Endodermal cell (in vitro differentiated cells): ENCODE data around the gene SLC5A2. TPM values are rescaled to one million over a fixed set of nuclear protein-coding genes. Genes with fewer than 3 reads are reported as not detected.

Experiments used
- DNase-seq: peaks from one replicate; pipeline ENCODE4 v3.0.0-alpha.2; 2017
- H3K27ac ChIP-seq: 2 replicates; pipeline ENCODE4 v1.5.1; 2013; ENCODE audit warnings: mild to moderate bottlenecking, low read depth, low read length, moderate library complexity
- H3K27me3 ChIP-seq: 2 replicates; pipeline ENCODE4 v1.6.1; 2013; ENCODE audit warnings: mild to moderate bottlenecking, low read length, moderate library complexity; ENCODE audit not compliant: insufficient read depth, control insufficient read depth, poor library complexity, severe bottlenecking
- H3K36me3 ChIP-seq: 2 replicates; pipeline ENCODE4 v1.7.0; 2013; ENCODE audit warnings: mild to moderate bottlenecking, low read length, moderate library complexity; ENCODE audit not compliant: control insufficient read depth, insufficient read depth
- H3K4me1 ChIP-seq: one replicate; pipeline ENCODE4 v1.7.0; 2013; ENCODE audit warnings: low read length; ENCODE audit not compliant: control insufficient read depth, insufficient read depth
- H3K4me3 ChIP-seq: 2 replicates; pipeline ENCODE4 v1.5.1; 2013; ENCODE audit warnings: mild to moderate bottlenecking, low read length, moderate library complexity
- H3K9ac ChIP-seq: 2 replicates; pipeline ENCODE4 v1.6.1; 2013; ENCODE audit warnings: mild to moderate bottlenecking, low read length, moderate library complexity; ENCODE audit not compliant: poor library complexity, severe bottlenecking; ENCODE audit errors: extremely low read depth
- H3K9me3 ChIP-seq: 2 replicates; pipeline ENCODE4 v1.6.1; 2013; ENCODE audit warnings: mild to moderate bottlenecking, low read length, moderate library complexity; ENCODE audit not compliant: control insufficient read depth
- H3K27ac Mint-ChIP-seq: 2 replicates; pipeline ENCODE4 v1.8.0; 2020; ENCODE audit warnings: mixed read lengths
- H3K27me3 Mint-ChIP-seq: 2 replicates; pipeline ENCODE4 v1.8.0; 2021; ENCODE audit warnings: mild to moderate bottlenecking, mixed read lengths; ENCODE audit not compliant: insufficient read depth
- H3K36me3 Mint-ChIP-seq: 2 replicates; pipeline ENCODE4 v1.8.0; 2020; ENCODE audit warnings: low read depth, mixed read lengths
- H3K4me1 Mint-ChIP-seq: 2 replicates; pipeline ENCODE4 v1.8.0; 2020; ENCODE audit warnings: mixed read lengths
- H3K4me3 Mint-ChIP-seq: 2 replicates; pipeline ENCODE4 v1.8.0; 2020; ENCODE audit warnings: mild to moderate bottlenecking, moderate library complexity, mixed read lengths
- H3K9me3 Mint-ChIP-seq: 2 replicates; pipeline ENCODE4 v1.8.0; 2020; ENCODE audit warnings: mild to moderate bottlenecking, mixed read lengths
- WGBS, 2 experiments: methylation state at CpG; one replicate each; pipeline versions ENCODE4 v1.1.5 to v1.1.7; 2013; ENCODE audit warnings: missing lambda C conversion rate in 2 of 2, mixed read lengths in 1 of 2; ENCODE audit not compliant: insufficient coverage in 1 of 2, insufficient read length in 1 of 2; 5-methylcytosine and 5-hydroxymethylcytosine counted together
- total RNA-seq, 2 donors: library from RNA; stranded (reverse); fragmentation: NEBNext Ultra II Directional in 1 of 2; extraction: Animal tissue kit (Norgen Biotek cat#: 25700) in 1 of 2; gene quantifications; 2 replicates in 1 of 2; 3 replicates in 1 of 2; pipeline ENCODE4 v1.2.1, GENCODE V29; 2021
- TF ChIP-seq, protein P1 (sequence below): fragments of 200-600 bp; sonication (generic); conservative IDR thresholded peaks from 2 replicates; pipeline ENCODE4 v1.5.0; 2021; ENCODE audit warnings: antibody characterized with exemption, mild to moderate bottlenecking

Gene SLC5A2
- total RNA-seq, 2 donors from 2014 or later, result 0.22 to 0.24 TPM

DNA sequence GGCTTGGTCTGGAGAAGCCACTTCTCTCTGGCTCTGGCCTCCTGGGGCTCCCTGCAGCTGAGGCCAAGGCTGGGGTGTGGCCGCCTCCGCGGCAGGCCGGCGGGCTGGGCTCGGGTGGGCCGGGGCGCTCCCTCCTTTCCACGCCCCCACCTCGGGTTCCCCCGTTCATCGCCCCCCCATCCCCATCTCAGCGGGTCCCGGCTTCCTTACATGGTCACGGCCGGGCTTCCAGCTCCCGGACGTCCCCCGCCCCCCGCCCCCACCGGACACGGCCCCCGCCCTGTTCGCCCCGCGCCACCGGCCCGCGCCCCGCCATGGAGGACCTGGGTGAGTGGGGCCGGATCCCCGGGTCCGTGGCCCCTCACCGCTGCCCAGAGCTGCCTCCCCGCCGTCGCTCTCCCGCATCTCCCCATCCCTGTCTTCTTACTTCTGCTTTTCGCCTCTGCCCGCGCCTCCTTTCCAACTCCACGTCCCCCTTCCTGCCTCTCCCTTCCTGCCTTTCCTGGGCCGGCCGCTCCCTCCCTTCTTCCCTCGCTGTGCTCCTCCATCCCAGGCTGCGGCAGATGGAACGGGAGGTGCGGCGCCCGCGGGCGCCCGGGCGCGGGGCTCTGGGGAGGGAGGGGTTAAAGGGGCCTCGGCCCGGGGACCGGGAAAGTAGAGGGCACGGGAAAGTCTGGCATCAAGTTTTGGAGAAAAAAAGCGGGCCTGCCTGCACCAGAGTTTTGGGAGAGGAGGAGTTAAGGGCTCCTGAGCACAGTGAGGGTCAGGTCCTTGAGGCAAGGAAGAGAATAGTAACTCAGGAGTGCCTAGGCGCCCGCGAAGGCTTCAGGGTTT, 10.8 kb upstream of the SLC5A2 start, which contains the start of gene TGFB1I1:
Gene TGFB1I1, plus strand, starts transcription at position 278 of the 834 bp plus-strand sequence. Its CDS starts 37 bp downstream, at position 315.
- Mint-ChIP-seq H3K27ac (no peak within 1 kb of the TSS), H3K4me1 (peaks cover 12% of the 10 kb centered on the region), H3K9me3 (no peaks in the 10 kb centered on the region), H3K36me3 (peaks cover 12% of the 10 kb centered on the region), H3K4me3 (peak within 1 kb of the TSS; percentile 66), H3K27me3 (peaks cover 58% of the 10 kb centered on the region)
- H3K9me3 ChIP-seq, result no peaks in the 10 kb centered on the region
- H3K27me3 ChIP-seq, result no peaks in the 10 kb centered on the region
- H3K27ac ChIP-seq, result peak within 1 kb of the TSS; percentile 72
- peak; percentile 83 for DNase-seq
- peaks cover 17% of the 10 kb centered on the region for H3K36me3 ChIP-seq
- peak within 1 kb of the TSS; percentile 80 for H3K4me3 ChIP-seq
- no peaks in the 10 kb centered on the region for H3K4me1 ChIP-seq
- peak within 1 kb of the TSS; percentile 27 for H3K9ac ChIP-seq
- TF ChIP-seq, protein P1, sequence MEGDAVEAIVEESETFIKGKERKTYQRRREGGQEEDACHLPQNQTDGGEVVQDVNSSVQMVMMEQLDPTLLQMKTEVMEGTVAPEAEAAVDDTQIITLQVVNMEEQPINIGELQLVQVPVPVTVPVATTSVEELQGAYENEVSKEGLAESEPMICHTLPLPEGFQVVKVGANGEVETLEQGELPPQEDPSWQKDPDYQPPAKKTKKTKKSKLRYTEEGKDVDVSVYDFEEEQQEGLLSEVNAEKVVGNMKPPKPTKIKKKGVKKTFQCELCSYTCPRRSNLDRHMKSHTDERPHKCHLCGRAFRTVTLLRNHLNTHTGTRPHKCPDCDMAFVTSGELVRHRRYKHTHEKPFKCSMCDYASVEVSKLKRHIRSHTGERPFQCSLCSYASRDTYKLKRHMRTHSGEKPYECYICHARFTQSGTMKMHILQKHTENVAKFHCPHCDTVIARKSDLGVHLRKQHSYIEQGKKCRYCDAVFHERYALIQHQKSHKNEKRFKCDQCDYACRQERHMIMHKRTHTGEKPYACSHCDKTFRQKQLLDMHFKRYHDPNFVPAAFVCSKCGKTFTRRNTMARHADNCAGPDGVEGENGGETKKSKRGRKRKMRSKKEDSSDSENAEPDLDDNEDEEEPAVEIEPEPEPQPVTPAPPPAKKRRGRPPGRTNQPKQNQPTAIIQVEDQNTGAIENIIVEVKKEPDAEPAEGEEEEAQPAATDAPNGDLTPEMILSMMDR, result no peak
- 2 to 4% methylated on average over 24 to 55 of the region's 63 CpGs for WGBS, 2 experiments

DNA sequence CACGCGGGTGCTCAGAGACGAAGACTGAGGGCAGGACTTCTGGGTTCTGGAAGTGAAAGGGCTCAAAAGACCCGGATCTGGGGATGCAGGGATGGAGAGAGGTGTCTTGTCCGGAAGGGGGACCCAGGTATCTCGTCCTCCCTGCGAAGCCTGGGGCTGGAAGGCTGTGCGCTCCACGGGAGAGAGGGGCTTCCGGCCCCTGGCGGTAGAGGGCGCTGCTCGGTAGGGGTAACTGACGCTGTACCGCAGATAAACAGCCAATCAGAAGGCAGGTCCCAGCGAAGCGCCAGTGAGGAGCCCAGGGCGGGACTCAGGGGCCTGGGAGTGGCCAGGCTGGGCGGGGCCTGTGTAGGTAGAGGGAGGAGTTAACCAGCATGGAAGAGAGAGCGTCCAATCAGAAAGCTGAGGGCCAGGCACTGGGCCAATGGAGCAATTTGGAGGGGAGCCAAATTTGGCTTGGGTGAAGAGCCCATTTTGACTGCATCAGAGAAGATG, 10.2 kb upstream of the SLC5A2 start:
- Histone ChIP-seq H3K4me1 (no peaks in the 10 kb centered on the region), H3K36me3 (peaks cover 22% of the 10 kb centered on the region), H3K4me3 (peak overlapping the region; percentile 77), H3K27me3 (no peaks in the 10 kb centered on the region), H3K9me3 (no peaks in the 10 kb centered on the region), H3K27ac (no peak overlapping the region), H3K9ac (no peak overlapping the region)
- DNase-seq, result peak; percentile 91
- TF ChIP-seq, protein P1, result peak; percentile 83
- Mint-ChIP-seq H3K27me3 (peaks cover 59% of the 10 kb centered on the region), H3K36me3 (peaks cover 9% of the 10 kb centered on the region), H3K4me3 (peak overlapping the region; percentile 66), H3K9me3 (no peaks in the 10 kb centered on the region), H3K27ac (no peak overlapping the region), H3K4me1 (peaks cover 14% of the 10 kb centered on the region)
- 44 to 55% methylated on average over 7 to 20 of the region's 20 CpGs for WGBS, 2 experiments

DNA sequence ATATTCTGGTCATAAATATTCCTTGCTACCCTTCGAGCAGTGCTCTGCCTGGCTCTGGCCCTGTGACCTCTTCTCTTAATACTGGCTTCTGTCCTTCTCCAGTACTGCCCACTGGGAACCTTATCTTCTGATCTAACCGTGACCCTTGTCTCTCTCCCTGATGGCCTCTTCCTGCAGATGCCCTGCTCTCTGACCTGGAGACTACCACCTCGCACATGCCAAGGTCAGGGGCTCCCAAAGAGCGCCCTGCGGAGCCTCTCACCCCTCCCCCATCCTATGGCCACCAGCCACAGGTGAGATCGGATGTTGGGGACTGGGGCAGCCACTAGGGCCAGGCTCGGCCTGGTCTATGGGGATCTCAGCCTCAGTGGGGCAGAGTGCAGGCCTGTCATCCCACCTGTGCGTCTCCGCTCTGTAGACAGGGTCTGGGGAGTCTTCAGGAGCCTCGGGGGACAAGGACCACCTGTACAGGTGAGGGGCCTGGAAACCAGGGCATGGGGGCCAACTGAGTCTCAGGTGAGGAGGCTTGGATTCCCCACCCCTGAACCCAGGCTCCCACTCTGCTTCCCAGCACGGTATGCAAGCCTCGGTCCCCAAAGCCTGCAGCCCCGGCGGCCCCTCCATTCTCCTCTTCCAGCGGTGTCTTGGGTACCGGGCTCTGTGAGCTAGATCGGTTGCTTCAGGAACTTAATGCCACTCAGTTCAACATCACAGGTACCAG, 9.5 kb upstream of the SLC5A2 start:
- H3K27me3 Mint-ChIP-seq, result peaks cover 66% of the 10 kb centered on the region
- no peaks in the 10 kb centered on the region for H3K9me3 Mint-ChIP-seq
- Histone ChIP-seq H3K4me3 (no peak overlapping the region), H3K9ac (no peak overlapping the region), H3K4me1 (no peaks in the 10 kb centered on the region), H3K36me3 (peaks cover 27% of the 10 kb centered on the region), H3K27ac (no peak overlapping the region), H3K27me3 (no peaks in the 10 kb centered on the region), H3K9me3 (no peaks in the 10 kb centered on the region)
- 95% methylated on average over 11 to 17 of the region's 17 CpGs for WGBS, 2 experiments
- H3K27ac Mint-ChIP-seq, result no peak overlapping the region
- H3K4me3 Mint-ChIP-seq, result peak overlapping the region; percentile 66
- peaks cover 17% of the 10 kb centered on the region for H3K4me1 Mint-ChIP-seq
- peaks cover 9% of the 10 kb centered on the region for H3K36me3 Mint-ChIP-seq
- no peak for DNase-seq
- TF ChIP-seq, protein P1, result no peak
